ENCODE data around the gene TMEM140.

GRCh38 chr7:135128931-135129330 lies 18.9 kb upstream of the TMEM140 start:
- TF ChIP-seq, protein P1, sequence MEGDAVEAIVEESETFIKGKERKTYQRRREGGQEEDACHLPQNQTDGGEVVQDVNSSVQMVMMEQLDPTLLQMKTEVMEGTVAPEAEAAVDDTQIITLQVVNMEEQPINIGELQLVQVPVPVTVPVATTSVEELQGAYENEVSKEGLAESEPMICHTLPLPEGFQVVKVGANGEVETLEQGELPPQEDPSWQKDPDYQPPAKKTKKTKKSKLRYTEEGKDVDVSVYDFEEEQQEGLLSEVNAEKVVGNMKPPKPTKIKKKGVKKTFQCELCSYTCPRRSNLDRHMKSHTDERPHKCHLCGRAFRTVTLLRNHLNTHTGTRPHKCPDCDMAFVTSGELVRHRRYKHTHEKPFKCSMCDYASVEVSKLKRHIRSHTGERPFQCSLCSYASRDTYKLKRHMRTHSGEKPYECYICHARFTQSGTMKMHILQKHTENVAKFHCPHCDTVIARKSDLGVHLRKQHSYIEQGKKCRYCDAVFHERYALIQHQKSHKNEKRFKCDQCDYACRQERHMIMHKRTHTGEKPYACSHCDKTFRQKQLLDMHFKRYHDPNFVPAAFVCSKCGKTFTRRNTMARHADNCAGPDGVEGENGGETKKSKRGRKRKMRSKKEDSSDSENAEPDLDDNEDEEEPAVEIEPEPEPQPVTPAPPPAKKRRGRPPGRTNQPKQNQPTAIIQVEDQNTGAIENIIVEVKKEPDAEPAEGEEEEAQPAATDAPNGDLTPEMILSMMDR (IDR thresholded peaks at IDR 0.05; ENCODE audit: insufficient read depth, low read depth, low read length), result no peak
- no peak for TF ChIP-seq EZH2 (IDR thresholded peaks at IDR 0.05; ENCODE audit: insufficient read depth, low read length)

Measured in astrocyte (in vitro differentiated cells and primary cell).